ENCODE measurements around the gene PDE3B.
"Not testable (repeated sequence)": the region's sequence is repeated elsewhere in the genome, so short reads cannot be mapped to it uniquely, and the experiment has no call there.

PDE3B gene

DNA sequence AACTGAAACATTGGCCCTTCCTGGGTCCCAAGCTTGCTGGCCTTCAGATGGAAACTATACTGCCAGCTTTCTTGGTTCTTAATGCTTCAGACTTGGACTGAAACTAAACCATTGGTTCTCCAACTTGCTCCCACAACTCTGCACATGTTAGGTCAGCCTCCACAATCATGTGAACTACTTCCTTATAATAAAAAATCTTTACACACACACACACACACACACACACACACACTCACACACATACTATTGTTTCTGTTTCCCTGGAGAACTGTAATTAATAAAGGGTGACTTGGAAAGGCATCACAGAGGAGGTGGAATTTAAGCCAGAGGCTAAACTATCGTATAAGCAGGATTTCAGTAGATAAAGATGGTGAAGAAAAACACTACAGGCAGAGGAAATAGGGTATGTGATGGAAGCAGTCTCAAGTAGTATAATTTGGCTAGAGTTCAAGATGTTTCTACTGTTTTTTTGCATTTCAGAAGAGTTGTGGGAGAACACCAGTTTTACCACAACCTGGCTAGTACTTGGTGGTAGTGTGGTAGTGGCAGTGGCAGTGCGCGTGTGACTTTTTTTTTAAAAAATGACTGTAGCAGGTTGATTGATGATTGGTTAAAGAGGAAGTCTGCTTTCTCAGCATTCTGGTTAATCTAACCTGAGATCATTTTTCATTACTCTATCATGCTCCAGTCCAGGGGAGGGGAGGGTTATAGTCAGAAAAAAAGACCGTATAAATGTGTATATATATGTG is 70.1 kb downstream of the PDE3B start:
- no peaks in the 10 kb centered on the region for H3K36me3 ChIP-seq (replicated peaks)

DNA sequence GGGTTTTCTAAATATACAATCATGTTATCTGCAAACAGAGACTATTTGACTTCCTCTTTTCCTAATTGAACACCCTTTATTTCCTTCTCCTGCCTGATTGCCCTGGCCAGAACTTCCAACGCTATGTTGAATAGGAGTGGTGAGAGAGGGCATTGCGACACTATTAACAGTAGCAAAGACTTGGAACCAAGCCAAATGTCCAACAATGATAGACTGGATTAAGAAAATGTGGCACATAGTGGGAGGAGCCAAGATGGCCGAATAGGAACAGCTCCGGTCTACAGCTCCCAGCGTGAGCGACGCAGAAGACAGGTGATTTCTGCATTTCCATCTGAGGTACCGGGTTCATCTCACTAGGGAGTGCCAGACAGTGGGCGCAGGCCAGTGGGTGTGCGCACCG is 72.1 kb downstream of the PDE3B start:
- H3K4me1 ChIP-seq; DNase-seq (ENCODE audit: low spot score in 2 of 2); H3K27me3 ChIP-seq (ENCODE audit: low read depth); H3K9me3 ChIP-seq; H3K4me3 ChIP-seq; in situ Hi-C loops (cut with MboI; ENCODE audit: low sequenced_read_pairs); H3K36me3 ChIP-seq (replicated peaks): not testable (repeated sequence)

More for the DNA sequence above, 70.1 kb downstream of the PDE3B start:
- in situ Hi-C loops (cut with MboI; ENCODE audit: low sequenced_read_pairs): no loop called here
- no peaks in the 10 kb centered on the region for H3K4me1 ChIP-seq
- DNase-seq (ENCODE audit: low spot score in 2 of 2): no peak
- H3K9me3 ChIP-seq: no peaks in the 10 kb centered on the region
- H3K27me3 ChIP-seq (ENCODE audit: low read depth): no peaks in the 10 kb centered on the region
- no peak overlapping the region for H3K4me3 ChIP-seq

DNA sequence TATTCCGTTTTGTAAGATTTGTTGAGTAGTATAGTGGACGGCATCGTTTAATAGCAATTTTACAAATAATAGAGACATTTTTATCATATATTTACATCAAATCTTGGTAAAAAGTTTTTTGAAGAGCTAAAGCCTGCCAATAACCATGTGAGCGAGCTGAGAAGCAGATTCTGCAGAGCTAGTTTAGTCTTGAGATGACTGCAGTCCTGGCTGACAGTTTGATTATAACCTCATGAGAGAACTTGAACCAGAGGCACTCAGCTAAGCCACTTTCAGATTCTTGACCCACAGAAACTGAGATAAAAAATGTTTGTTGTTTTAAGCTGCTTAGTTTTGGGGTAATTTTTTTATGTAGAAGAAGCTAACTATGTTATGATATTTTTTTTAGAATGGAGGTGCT is 78.9 kb downstream of the PDE3B start:
- H3K4me1 ChIP-seq: no peaks in the 10 kb centered on the region
- H3K36me3 ChIP-seq (replicated peaks): no peaks in the 10 kb centered on the region
- H3K27me3 ChIP-seq (ENCODE audit: low read depth): no peaks in the 10 kb centered on the region
- in situ Hi-C loops (cut with MboI; ENCODE audit: low sequenced_read_pairs): no loop called here
- no peak overlapping the region for H3K4me3 ChIP-seq
- no peaks in the 10 kb centered on the region for H3K9me3 ChIP-seq
- no peak for DNase-seq (ENCODE audit: low spot score in 2 of 2)

DNA sequence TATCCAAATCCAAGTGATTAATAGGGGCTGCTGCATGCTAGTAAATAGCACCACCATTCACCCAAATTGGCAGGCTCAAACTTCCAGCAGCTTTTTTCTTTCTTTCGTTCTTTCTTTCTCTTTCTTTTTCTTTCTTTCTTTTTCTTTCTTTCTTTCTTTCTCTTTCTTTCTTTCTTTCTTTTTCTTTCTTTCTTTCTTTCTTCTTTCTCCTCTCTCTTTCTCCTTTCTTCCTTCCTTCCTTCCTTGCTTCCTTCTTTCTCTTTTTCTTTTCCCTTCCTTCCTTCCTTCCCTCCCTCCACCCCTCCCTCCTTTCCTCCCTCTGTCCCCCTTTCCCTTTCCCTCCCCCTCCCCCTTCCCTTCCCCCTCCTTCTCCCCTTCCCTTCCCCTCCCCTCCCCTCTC is 81.5 kb downstream of the PDE3B start:
- no peak for DNase-seq (ENCODE audit: low spot score in 2 of 2)
- in situ Hi-C loops (cut with MboI; ENCODE audit: low sequenced_read_pairs): no loop called here
- H3K4me3 ChIP-seq: no peak overlapping the region
- no peaks in the 10 kb centered on the region for H3K36me3 ChIP-seq (replicated peaks)
- H3K4me1 ChIP-seq: no peaks in the 10 kb centered on the region
- H3K9me3 ChIP-seq: no peaks in the 10 kb centered on the region
- no peaks in the 10 kb centered on the region for H3K27me3 ChIP-seq (ENCODE audit: low read depth)

DNA sequence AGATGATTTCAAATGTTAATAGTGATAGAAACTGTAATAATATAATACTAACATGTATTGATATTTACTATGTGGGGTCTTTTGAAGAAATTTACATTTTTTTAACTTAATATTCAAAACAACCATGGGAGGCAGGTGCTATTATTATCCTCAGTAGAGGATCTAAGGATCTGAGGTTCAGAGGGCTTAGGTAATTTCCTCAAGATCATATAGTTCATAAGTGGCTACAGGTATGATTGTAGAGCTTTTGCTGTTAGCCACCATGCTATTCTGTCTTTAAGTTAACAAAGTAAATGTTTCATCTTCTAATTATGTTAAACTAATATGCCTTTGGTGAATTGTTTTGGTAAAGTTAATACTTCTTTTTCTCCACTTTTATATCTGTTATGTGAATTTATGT is 83.6 kb downstream of the PDE3B start:
- in situ Hi-C loops (cut with MboI; ENCODE audit: low sequenced_read_pairs): no loop called here
- Histone ChIP-seq H3K36me3 (replicated peaks) (no peaks in the 10 kb centered on the region), H3K4me1 (no peaks in the 10 kb centered on the region), H3K9me3 (no peaks in the 10 kb centered on the region), H3K4me3 (no peak overlapping the region), H3K27me3 (ENCODE audit: low read depth) (no peaks in the 10 kb centered on the region)
- DNase-seq (ENCODE audit: low spot score in 2 of 2): no peak

DNA sequence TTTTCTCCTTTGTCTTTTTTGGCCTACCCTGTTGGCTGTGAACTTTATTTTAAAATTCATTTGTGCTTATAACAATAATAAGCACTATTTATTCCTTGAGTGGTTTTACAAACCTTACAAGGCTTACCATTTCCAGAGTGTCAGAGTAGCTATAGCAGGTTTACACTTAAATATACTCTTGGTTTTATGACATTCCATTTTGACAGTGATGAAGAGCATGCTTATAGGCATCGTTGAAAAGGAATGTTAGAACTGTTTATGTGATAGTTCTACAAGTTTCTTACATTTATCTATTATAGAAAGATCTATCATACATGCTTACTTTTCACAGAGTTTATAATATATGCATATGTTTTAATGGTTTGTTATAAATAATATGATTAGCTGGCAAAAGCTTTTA is 84.1 kb downstream of the PDE3B start:
- H3K4me3 ChIP-seq: no peak overlapping the region
- in situ Hi-C loops (cut with MboI; ENCODE audit: low sequenced_read_pairs): no loop called here
- no peaks in the 10 kb centered on the region for H3K9me3 ChIP-seq
- no peaks in the 10 kb centered on the region for H3K4me1 ChIP-seq
- no peaks in the 10 kb centered on the region for H3K36me3 ChIP-seq (replicated peaks)
- H3K27me3 ChIP-seq (ENCODE audit: low read depth): no peaks in the 10 kb centered on the region
- no peak for DNase-seq (ENCODE audit: low spot score in 2 of 2)

DNA sequence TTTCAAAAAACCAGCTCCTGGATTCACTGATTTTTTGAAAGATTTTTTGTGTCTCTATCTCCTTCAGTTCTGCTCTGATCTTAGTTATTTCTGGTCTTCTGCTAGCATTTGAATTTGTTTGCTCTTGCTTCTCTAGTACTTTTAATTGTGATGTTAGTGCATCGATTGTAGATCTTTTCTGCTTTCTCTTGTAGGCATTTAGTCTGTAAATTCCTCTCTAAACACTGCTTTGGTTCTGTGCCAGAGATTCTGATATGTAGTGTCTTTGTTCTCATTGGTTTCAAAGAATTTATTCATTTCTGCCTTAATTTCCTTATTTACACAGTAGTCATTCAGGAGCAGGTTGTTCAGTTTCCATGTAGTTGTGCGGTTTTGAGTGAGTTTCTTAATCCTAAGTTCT is 96.9 kb downstream of the PDE3B start:
- H3K27me3 ChIP-seq (ENCODE audit: low read depth); H3K36me3 ChIP-seq (replicated peaks); in situ Hi-C loops (cut with MboI; ENCODE audit: low sequenced_read_pairs); H3K4me3 ChIP-seq; DNase-seq (ENCODE audit: low spot score in 2 of 2); H3K4me1 ChIP-seq; H3K9me3 ChIP-seq: not testable (repeated sequence)

DNA sequence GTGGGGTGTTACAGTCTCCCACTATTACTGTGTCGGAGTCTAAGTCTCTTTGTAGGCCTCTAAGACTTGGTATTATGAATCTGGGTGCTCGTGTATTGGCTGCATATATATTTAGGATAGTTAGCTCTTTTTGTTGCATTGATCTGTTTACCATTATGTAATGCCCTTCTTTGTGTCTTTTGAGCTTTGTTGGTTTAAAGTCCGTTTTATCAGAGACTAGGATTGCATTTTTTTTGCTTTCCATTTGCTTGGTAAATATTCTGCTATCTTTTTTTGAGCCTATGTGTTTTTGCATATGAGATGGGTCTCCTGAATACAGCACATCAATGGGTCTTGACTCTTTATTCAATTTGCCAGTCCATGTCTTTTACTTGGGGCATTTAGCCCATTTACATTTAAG is 97.6 kb downstream of the PDE3B start:
- Histone ChIP-seq H3K4me3 (no peak overlapping the region), H3K36me3 (replicated peaks) (no peaks in the 10 kb centered on the region), H3K9me3 (no peaks in the 10 kb centered on the region), H3K4me1 (peaks cover 7% of the 10 kb centered on the region), H3K27me3 (ENCODE audit: low read depth) (no peaks in the 10 kb centered on the region; the same call in 1 of the 2 replicates)
- in situ Hi-C loops (cut with MboI; ENCODE audit: low sequenced_read_pairs): no loop called here
- no peak for DNase-seq (ENCODE audit: low spot score in 2 of 2)

DNA sequence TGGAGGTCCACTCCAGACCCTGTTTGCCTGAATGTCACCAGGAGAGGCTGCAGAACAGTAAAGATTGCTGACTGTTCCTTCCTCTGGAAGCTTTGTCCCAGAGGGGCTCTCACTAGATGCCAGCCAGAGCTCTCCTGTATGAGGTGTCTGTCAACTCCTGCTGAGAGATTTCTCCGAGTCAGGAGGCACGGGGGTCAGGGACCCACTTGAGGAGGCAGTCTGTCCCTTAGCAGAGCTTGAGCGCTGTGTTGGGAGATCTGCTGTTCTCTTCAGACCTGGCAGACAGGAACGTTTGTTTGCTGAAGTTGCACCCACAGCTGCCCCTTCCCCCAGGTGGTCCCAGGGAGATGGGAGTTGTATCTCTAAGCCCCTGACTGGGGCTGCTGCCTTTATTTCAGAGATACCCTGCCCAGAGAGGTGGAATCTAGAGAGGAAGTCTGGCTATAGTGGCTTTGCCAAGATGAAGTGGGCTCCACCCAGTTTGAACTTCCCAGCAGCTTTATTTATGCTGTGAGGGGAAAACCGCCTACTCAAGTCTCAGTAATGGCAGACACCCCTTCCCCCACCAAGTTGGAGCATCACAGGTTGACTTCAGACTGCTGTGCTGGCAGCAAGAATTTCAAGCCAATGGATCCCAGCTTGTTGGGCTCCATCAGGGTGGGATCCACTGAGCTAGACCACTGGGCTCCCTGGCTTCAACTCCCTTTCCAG is 99.4 kb downstream of the PDE3B start:
- H3K36me3 ChIP-seq (replicated peaks): no peaks in the 10 kb centered on the region
- in situ Hi-C loops (cut with MboI; ENCODE audit: low sequenced_read_pairs): no loop called here
- no peaks in the 10 kb centered on the region for H3K9me3 ChIP-seq
- H3K4me3 ChIP-seq: no peak overlapping the region
- H3K27me3 ChIP-seq (ENCODE audit: low read depth): no peaks in the 10 kb centered on the region
- H3K4me1 ChIP-seq: peaks cover 17% of the 10 kb centered on the region
- DNase-seq (ENCODE audit: low spot score in 2 of 2): no peak

DNA sequence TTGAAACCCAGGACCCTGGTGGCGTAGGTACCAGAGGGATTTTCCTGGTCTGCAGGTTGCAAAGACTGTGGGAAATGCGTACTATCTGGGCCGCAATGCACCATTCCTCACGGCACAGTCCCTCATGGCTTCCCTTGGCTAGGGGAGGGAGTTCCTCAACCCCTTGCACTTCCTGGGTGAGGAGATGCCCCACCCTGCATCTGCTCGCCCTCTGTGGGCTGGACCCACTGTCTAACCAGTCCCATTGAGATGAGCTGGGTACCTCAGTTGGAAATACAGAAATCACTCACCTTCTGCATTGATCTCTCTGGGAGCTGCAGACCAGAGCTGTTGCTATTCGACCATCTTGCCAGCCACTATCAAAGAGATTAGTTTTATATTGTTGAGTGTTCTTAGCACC is 100.1 kb downstream of the PDE3B start:
- H3K36me3 ChIP-seq (replicated peaks); H3K27me3 ChIP-seq (ENCODE audit: low read depth); H3K9me3 ChIP-seq; H3K4me3 ChIP-seq; DNase-seq (ENCODE audit: low spot score in 2 of 2); in situ Hi-C loops (cut with MboI; ENCODE audit: low sequenced_read_pairs): not testable (repeated sequence)
- peaks cover 17% of the 10 kb centered on the region for H3K4me1 ChIP-seq

DNA sequence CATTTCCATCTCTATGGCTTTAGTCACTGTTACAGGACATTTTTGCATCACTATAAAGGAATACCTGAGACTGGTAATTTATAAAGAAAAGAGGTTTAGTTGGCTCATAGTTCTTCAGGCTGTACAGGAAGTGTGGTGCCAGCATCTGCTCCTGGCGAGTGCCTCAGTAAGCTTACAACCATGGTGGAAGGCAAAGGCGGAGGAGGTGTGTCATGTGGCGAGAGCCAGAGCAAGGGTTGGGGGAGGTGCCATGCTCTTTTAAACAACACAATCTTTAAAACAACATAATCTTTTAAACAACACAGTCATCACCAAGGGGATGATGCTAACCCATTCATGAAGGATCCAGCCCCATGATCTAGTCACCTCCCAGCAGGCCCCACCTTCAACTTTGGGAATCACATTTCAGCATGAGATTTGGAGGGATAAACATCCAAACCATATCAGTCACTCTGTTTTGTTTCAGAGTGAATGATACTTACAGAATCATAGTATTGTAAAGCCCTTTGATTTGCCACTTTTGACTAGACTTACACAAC is 103.3 kb downstream of the PDE3B start:
- Histone ChIP-seq H3K4me1 (peaks cover 18% of the 10 kb centered on the region), H3K4me3 (no peak overlapping the region), H3K27me3 (ENCODE audit: low read depth) (no peaks in the 10 kb centered on the region), H3K9me3 (no peaks in the 10 kb centered on the region), H3K36me3 (replicated peaks) (no peaks in the 10 kb centered on the region)
- in situ Hi-C loops (cut with MboI; ENCODE audit: low sequenced_read_pairs): no loop called here
- DNase-seq (ENCODE audit: low spot score in 2 of 2): peak in 1 of 2 experiments; percentile 20

DNA sequence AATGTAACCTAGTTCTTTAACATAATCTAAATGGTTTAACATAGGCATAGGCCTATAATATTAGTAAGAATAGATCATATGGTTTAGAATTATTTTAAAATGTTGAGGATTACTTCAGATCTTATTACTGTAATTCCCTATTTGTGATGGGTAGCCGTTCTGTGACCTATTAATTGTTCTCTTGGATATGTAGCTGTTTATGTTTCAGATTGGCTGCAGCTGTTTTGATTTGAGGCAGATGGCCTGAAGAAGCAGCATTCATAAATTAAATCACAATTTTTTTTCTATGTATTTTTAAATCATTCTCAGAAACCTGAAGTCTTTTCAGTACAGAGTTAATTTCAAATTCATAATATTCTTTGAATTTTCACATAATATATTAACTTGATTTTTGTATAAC is 104.5 kb downstream of the PDE3B start:
- no peaks in the 10 kb centered on the region for H3K9me3 ChIP-seq
- no peaks in the 10 kb centered on the region for H3K36me3 ChIP-seq (replicated peaks)
- H3K27me3 ChIP-seq (ENCODE audit: low read depth): no peaks in the 10 kb centered on the region
- no peak for DNase-seq (ENCODE audit: low spot score in 2 of 2)
- H3K4me1 ChIP-seq: peaks cover 18% of the 10 kb centered on the region
- in situ Hi-C loops (cut with MboI; ENCODE audit: low sequenced_read_pairs): no loop called here
- H3K4me3 ChIP-seq: no peak overlapping the region

DNA sequence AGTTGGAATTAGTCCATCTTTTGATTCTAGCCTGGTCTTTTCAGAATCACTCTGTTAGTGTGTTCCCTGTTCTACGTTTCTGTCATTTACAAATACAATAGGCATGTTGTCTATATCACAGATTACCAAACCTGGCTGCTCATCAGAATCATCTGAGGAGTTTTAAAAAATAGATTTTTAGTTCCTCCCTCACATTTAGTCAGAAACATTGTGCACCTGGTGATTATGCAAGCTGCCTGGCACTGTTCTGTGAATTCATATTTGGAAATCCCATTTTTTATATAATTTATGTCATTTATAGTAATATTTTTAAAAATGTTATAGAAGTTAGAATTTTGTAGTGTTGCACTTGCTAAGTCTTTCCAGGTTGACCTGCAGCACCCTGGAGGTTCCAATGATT is 107.3 kb downstream of the PDE3B start:
- Histone ChIP-seq H3K36me3 (replicated peaks) (no peaks in the 10 kb centered on the region), H3K27me3 (ENCODE audit: low read depth) (no peaks in the 10 kb centered on the region), H3K4me3 (no peak overlapping the region), H3K4me1 (peaks cover 18% of the 10 kb centered on the region), H3K9me3 (no peaks in the 10 kb centered on the region)
- no peak for DNase-seq (ENCODE audit: low spot score in 2 of 2)
- in situ Hi-C loops (cut with MboI; ENCODE audit: low sequenced_read_pairs): no loop called here

DNA sequence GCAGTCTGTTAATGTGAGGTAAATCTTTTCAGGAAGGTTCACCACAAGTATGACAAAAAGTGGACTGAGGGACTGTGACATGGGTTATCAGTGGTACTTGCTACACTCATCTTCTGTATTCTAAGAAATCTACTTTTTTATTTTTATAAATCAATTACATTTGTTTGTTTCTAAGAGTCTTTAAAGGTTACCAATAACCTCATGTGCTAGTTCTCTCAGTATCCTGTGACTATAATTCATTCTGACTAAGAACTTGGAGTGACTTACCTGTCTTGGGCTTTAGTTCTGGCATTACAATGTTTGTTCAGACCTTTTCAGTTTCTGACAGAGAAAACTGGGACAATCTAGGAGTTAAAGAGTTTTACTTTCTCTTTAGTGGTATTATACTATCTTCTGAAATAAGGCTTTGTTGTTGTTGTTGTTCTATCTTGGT is 108.4 kb downstream of the PDE3B start:
- no peaks in the 10 kb centered on the region for H3K9me3 ChIP-seq
- H3K4me3 ChIP-seq: no peak overlapping the region

More for the DNA sequence above, 108.4 kb downstream of the PDE3B start:
- no peak for DNase-seq (ENCODE audit: low spot score in 2 of 2)
- Histone ChIP-seq H3K4me1 (peaks cover 8% of the 10 kb centered on the region), H3K36me3 (replicated peaks) (no peaks in the 10 kb centered on the region), H3K27me3 (ENCODE audit: low read depth) (no peaks in the 10 kb centered on the region)
- in situ Hi-C loops (cut with MboI; ENCODE audit: low sequenced_read_pairs): no loop called here
